ENCODE data around the gene USP49. TPM values are rescaled to one million over a fixed set of nuclear protein-coding genes. Genes with fewer than 3 reads are reported as not detected.
"Not testable (repeated sequence)": the region's sequence is repeated elsewhere in the genome, so short reads cannot be mapped to it uniquely, and the experiment has no call there.

Gene USP49
- total and polyA plus RNA-seq, 8 donors, result 0.50 to 26.3 (median 4.6) TPM

DNA sequence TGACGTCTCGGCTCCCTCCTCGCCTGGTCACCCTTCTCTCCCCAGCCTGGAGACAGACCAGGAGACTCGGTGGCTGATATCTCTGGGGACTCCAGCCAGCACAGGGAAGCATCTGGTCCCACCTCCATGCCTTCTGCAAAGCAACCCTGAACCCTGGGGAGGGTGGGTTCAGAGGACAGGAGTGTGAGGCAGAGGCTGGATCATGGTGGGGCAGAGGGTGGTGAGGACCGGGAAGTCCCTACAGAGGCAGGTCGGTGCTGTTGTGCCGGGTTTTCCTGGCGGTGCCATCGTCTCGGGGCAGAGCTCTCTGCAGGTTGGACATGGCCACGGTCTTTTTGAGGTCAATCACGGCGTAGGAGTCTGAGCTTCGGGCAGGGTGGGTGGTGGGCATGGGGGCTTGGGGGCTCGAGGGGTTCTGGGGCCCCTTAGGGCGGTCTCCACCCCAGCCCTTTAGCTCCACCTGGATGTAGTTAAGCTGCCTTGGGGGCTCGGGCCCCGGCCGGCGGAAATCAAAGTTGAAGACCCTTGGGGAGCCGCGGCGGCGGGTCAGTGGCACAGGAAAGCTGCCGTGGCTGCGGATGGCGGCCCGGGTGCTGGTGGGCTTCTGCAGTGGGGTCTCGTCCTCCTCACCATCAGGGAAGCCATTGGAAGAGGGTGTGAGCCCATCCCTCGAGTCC is 124.7 kb downstream of the USP49 start:
- H3K36me3 ChIP-seq, result peaks cover 36 to 65% (median 55%) of the 10 kb centered on the region in 4 donors
- no peak for TF ChIP-seq POLR2A (IDR thresholded peaks at IDR 0.05)
- no peak for TF ChIP-seq POLR2AphosphoS5 (IDR thresholded peaks at IDR 0.05)
- TF ChIP-seq EP300 (IDR thresholded peaks at IDR 0.05), result no peak
- TF ChIP-seq CTCF (IDR thresholded peaks at IDR 0.05), result no peak
- 84 to 92% (median 91%) methylated on average over 17 to 30 of the region's 30 CpGs for WGBS, 5 donors

DNA sequence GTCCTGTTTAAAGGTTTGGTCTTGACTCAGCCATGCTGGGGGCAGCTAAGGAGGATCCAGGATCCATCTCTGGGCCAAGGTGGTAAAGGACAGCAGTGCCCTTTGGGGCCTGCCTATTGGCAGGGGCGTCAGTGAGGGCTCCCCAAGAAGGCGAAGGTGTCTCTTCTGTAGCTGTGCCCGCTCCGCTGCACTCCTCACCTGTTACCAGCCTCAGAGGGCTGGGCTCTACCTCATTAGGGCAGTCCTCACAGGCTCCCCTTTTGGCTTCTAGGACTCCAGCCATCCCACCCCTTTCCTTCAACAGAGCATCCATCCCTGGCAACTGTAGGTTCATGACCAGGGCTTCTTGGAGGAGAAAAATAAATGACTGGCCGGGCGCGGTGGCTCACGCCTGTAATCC is 125.8 kb downstream of the USP49 start:
- TF ChIP-seq POLR2A (IDR thresholded peaks at IDR 0.05) (no peak), EP300 (IDR thresholded peaks at IDR 0.05) (no peak), POLR2AphosphoS5 (IDR thresholded peaks at IDR 0.05) (no peak), CTCF (IDR thresholded peaks at IDR 0.05) (no peak)

More for the DNA sequence above, 124.7 kb downstream of the USP49 start:
- H3K4me3 ChIP-seq, result no peak overlapping the region
- intact Hi-C loops (cut with DNase I; ENCODE audit: low total_unique reads), result loop anchor here (5.0 kb wide), 1 partner anchor 73 kb away; no protein-coding TSS in a partner anchor
- peaks cover 25 to 57% (median 38%) of the 10 kb centered on the region in 4 donors for H3K4me1 ChIP-seq
- H3K27me3 ChIP-seq, result no peaks in the 10 kb centered on the region
- H3K9me3 ChIP-seq, result no peaks in the 10 kb centered on the region
- peak overlapping the region in 1 of 5 donors; percentile 7 for H3K27ac ChIP-seq
- DNase-seq, result no peak

GRCh38 chr6:41768545-41769308 is 126.4 kb downstream of the USP49 start:
- intact Hi-C loops (cut with DNase I; ENCODE audit: low total_unique reads), result no loop called here
- Histone ChIP-seq H3K4me1 (peaks cover 25 to 39% (median 31%) of the 10 kb centered on the region in 4 donors), H3K27ac (peak overlapping the region; percentile 65 to 83 (median 76)), H3K27me3 (no peaks in the 10 kb centered on the region), H3K9me3 (no peaks in the 10 kb centered on the region), H3K36me3 (peaks cover 25 to 47% (median 37%) of the 10 kb centered on the region in 4 donors), H3K4me3 (no peak overlapping the region)
- TF ChIP-seq POLR2A (IDR thresholded peaks at IDR 0.05) (no peak), POLR2AphosphoS5 (IDR thresholded peaks at IDR 0.05) (peak in 2 of 3 donors; percentile 60 to 70)
- DNase-seq, result peak; percentile 73 to 76
- WGBS, 5 donors, result 32 to 53% (median 49%) methylated on average over 10 of the region's 10 CpGs

More for the DNA sequence above, 125.8 kb downstream of the USP49 start:
- peak overlapping the region; percentile 51 to 82 (median 75) for H3K27ac ChIP-seq
- H3K9me3 ChIP-seq, result no peaks in the 10 kb centered on the region
- intact Hi-C loops (cut with DNase I; ENCODE audit: low total_unique reads), result no loop called here
- DNase-seq, result no peak
- no peaks in the 10 kb centered on the region for H3K27me3 ChIP-seq
- WGBS, 5 donors, result 92 to 96% (median 94%) methylated on average over 8 of the region's 8 CpGs
- no peak overlapping the region for H3K4me3 ChIP-seq
- peaks cover 29 to 54% (median 43%) of the 10 kb centered on the region in 4 donors for H3K36me3 ChIP-seq
- peaks cover 25 to 45% (median 31%) of the 10 kb centered on the region in 4 donors for H3K4me1 ChIP-seq

DNA sequence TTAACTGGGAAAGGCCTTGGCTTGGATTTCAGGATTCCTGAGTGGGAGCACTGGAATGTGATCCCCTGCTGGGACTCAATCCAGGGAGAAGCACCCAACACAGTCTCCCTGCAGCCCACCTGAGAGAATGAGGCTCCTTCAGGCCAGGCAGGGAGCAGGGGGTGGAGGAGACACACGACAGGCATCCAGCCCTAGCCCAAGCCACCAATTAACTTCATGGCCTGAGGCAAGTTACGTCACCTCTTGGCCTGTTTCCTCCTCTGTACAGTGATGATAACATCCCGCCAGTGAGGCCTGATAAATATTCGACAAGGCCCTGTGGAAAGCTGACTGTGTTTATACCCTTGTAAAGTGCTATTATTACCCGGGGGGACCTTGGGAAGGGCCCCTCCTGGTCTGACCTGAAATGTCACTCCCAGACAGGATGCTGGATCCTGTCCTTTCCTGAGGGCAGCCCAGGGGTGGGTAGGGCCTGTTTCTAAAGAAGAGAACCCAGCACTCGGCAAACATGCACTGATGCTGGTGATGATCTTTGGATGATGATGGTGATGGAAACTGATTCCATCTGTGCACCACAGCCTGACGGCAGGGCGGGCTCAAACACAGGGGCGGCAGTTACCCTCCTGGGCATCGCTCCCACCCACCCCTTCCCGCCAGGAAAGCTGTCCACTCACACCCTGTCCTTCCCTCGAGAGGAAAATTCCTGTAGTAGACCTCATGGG is 127.9 kb downstream of the USP49 start:
- 26 to 42% (median 35%) methylated on average over 6 to 12 of the region's 12 CpGs for WGBS, 5 donors
- peak; percentile 86 to 89 for DNase-seq
- Histone ChIP-seq H3K27ac (peak overlapping the region; percentile 65 to 83 (median 76)), H3K36me3 (peaks cover 20 to 33% (median 22%) of the 10 kb centered on the region in 4 donors), H3K9me3 (no peaks in the 10 kb centered on the region), H3K27me3 (no peaks in the 10 kb centered on the region), H3K4me3 (no peak overlapping the region), H3K4me1 (peaks cover 25 to 37% (median 31%) of the 10 kb centered on the region in 4 donors)
- TF ChIP-seq POLR2A (IDR thresholded peaks at IDR 0.05) (no peak), EP300 (IDR thresholded peaks at IDR 0.05) (no peak), POLR2AphosphoS5 (IDR thresholded peaks at IDR 0.05) (peak in 1 of 3 donors; percentile 59), CTCF (IDR thresholded peaks at IDR 0.05) (no peak)
- intact Hi-C loops (cut with DNase I; ENCODE audit: low total_unique reads), result no loop called here

- Histone ChIP-seq H3K27ac (peak overlapping the region in 3 of 5 donors; percentile 65 to 82 (median 76)), H3K4me1 (peaks cover 25 to 37% (median 31%) of the 10 kb centered on the region in 4 donors), H3K36me3 (peaks cover 10 to 21% (median 11%) of the 10 kb centered on the region in 4 donors)
- WGBS, 5 donors, result 76 to 94% (median 92%) methylated on average over 4 of the region's 4 CpGs
- H3K4me3 ChIP-seq; DNase-seq; H3K27me3 ChIP-seq; H3K9me3 ChIP-seq; intact Hi-C loops (cut with DNase I; ENCODE audit: low total_unique reads): not testable (repeated sequence)
Observed at GRCh38 chr6:41766043-41766664, 129.0 kb downstream of the USP49 start.

Data from stomach (tissue), 9 donors.